IMR-90 (cell line): ENCODE results near the gene TBCD. TPM values are rescaled to one million over a fixed set of nuclear protein-coding genes. Genes with fewer than 3 reads are reported as not detected.
A peak's percentile ranks its signal among the peaks of the same experiment; 100 is the strongest.

ENCODE experiments used
- ATAC-seq: fragments of 200-7000 bp; cut with Tn5 transposase; 2 replicates; pipeline ENCODE4 v1.9.1; 2020; ENCODE audit warnings: low read depth, mild to moderate bottlenecking, moderate library complexity
- BruUV-seq: library from RNA; stranded (reverse); fragments of 400-500 nt; replicated peaks from 2 replicates; lab custom pipeline; 2021; lab: Mats Ljungman, UMichigan
- CTCF ChIA-PET: fragments of 300-600 bp; formaldehyde crosslinking; extraction: SDS; loops from one replicate; lab custom pipeline; 2021; ENCODE audit warnings: antibody characterized with exemption; lab: Yijun Ruan, JAX
- POLR2A ChIA-PET: fragments of 300-600 bp; sonication (Branson Sonifier 250); formaldehyde crosslinking; loops from one replicate; lab custom pipeline; 2022; ENCODE audit warnings: antibody characterized with exemption; ENCODE audit not compliant: unreplicated experiment; lab: Charles Lee
- DNase-seq: peaks from one replicate; pipeline ENCODE4 v3.0.0; 2013
- H2AFZ ChIP-seq: replicated peaks from 2 replicates; pipeline ENCODE3; 2013; ENCODE audit warnings: low read length, mild to moderate bottlenecking; ENCODE audit not compliant: poor library complexity
- H2AK5ac ChIP-seq: 2 replicates; pipeline ENCODE4 v1.6.1; 2013; ENCODE audit warnings: low read depth, low read length, inconsistent platforms
- H2AK9ac ChIP-seq: replicated peaks from 2 replicates; pipeline ENCODE3; 2013; ENCODE audit warnings: mild to moderate bottlenecking, low read depth, low read length, moderate library complexity; ENCODE audit not compliant: poor library complexity
- H2BK120ac ChIP-seq: 2 replicates; pipeline ENCODE4 v1.6.1; 2013; ENCODE audit warnings: low read depth, low read length, inconsistent platforms
- H2BK15ac ChIP-seq: 3 replicates; pipeline ENCODE4 v1.6.1; 2013; ENCODE audit warnings: low read depth, low read length, inconsistent platforms
- H2BK20ac ChIP-seq: 2 replicates; pipeline ENCODE4 v1.6.1; 2013; ENCODE audit warnings: low read depth, mild to moderate bottlenecking, inconsistent platforms, low read length, moderate library complexity
- H2BK5ac ChIP-seq: 2 replicates; pipeline ENCODE4 v1.6.1; 2013; ENCODE audit warnings: mild to moderate bottlenecking, low read depth, low read length, inconsistent platforms; ENCODE audit not compliant: poor library complexity, severe bottlenecking
- H3K14ac ChIP-seq: replicated peaks from 2 replicates; pipeline ENCODE4 v1.6.1; 2013; ENCODE audit warnings: low read depth, low read length, inconsistent platforms
- H3K18ac ChIP-seq: 2 replicates; pipeline ENCODE4 v1.6.1; 2013; ENCODE audit warnings: low read depth, low read length, control low read depth
- H3K23ac ChIP-seq: 2 replicates; pipeline ENCODE4 v1.6.1; 2013; ENCODE audit warnings: low read depth, low read length, inconsistent platforms
- H3K27ac ChIP-seq: 2 replicates; pipeline ENCODE4 v1.5.1; 2013; ENCODE audit warnings: mild to moderate bottlenecking, control low read depth, low read length; ENCODE audit not compliant: insufficient read depth
- H3K27me3 ChIP-seq: 2 replicates; pipeline ENCODE4 v1.6.1; 2013; ENCODE audit warnings: low read length; ENCODE audit not compliant: control insufficient read depth, insufficient read depth
- H3K36me3 ChIP-seq: 2 replicates; pipeline ENCODE4 v1.6.1; 2013; ENCODE audit warnings: low read length, mixed read lengths; ENCODE audit not compliant: control insufficient read depth, insufficient read depth
- H3K4ac ChIP-seq: 2 replicates; pipeline ENCODE4 v1.6.1; 2013; ENCODE audit warnings: low read depth, low read length, inconsistent platforms
- H3K4me1 ChIP-seq: 2 replicates; pipeline ENCODE4 v1.6.1; 2013; ENCODE audit warnings: low read length, mixed read lengths; ENCODE audit not compliant: control insufficient read depth, insufficient read depth
- H3K4me2 ChIP-seq: 2 replicates; pipeline ENCODE4 v1.6.1; 2013; ENCODE audit warnings: low read depth, mild to moderate bottlenecking, control low read depth, low read length, moderate library complexity
- H3K4me3 ChIP-seq: 2 replicates; pipeline ENCODE4 v1.5.1; 2013; ENCODE audit warnings: low read depth, mild to moderate bottlenecking, control low read depth, low read length, moderate library complexity; ENCODE audit not compliant: insufficient read depth
- H3K56ac ChIP-seq: 2 replicates; pipeline ENCODE4 v1.6.1; 2013; ENCODE audit warnings: low read length, inconsistent platforms; ENCODE audit not compliant: insufficient read depth; ENCODE audit errors: extremely low read depth
- H3K79me1 ChIP-seq, 2 experiments: 2 replicates each; pipeline ENCODE4 v1.6.1; 2013; ENCODE audit warnings: low read length in 2 of 2, inconsistent platforms in 1 of 2, low read depth in 1 of 2
- H3K9ac ChIP-seq: 2 replicates; pipeline ENCODE4 v1.6.1; 2013; ENCODE audit warnings: low read depth, low read length, control low read depth
- H3K9me1 ChIP-seq: 2 replicates; pipeline ENCODE4 v1.6.1; 2013; ENCODE audit warnings: low read length, inconsistent platforms; ENCODE audit not compliant: insufficient read depth
- H3K9me3 ChIP-seq: 2 replicates; pipeline ENCODE4 v1.6.1; 2013; ENCODE audit warnings: low read length; ENCODE audit not compliant: control insufficient read depth, insufficient read depth
- H4K20me1 ChIP-seq: 2 replicates; pipeline ENCODE4 v1.6.1; 2013; ENCODE audit warnings: low read length, inconsistent platforms; ENCODE audit not compliant: insufficient read depth
- H4K5ac ChIP-seq: 2 replicates; pipeline ENCODE4 v1.6.1; 2013; ENCODE audit warnings: mild to moderate bottlenecking, low read depth, low read length, control low read depth
- H4K8ac ChIP-seq, 2 experiments: 2 replicates each; pipeline ENCODE4 v1.6.1; 2013; ENCODE audit warnings: low read depth in 2 of 2, low read length in 2 of 2, control low read depth in 1 of 2, inconsistent platforms in 1 of 2
- H4K91ac ChIP-seq: 2 replicates; pipeline ENCODE4 v1.6.1; 2013; ENCODE audit warnings: low read depth, low read length, inconsistent platforms; ENCODE audit not compliant: insufficient read depth
- BHLHE40 ChIP-seq: fragments of 150-350 bp; IDR thresholded peaks from 2 replicates; pipeline ENCODE4 v1.6.1; 2016; ENCODE audit warnings: mild to moderate bottlenecking, low read depth, low read length
- CEBPB ChIP-seq: IDR thresholded peaks from 2 replicates; pipeline ENCODE4 v1.6.1; 2012; ENCODE audit warnings: low read depth, low read length, improper control_type of control experiment
- CHD1 ChIP-seq: IDR thresholded peaks from 2 replicates; pipeline ENCODE4 v1.6.1; 2012; ENCODE audit warnings: low read depth, low read length, improper control_type of control experiment
- CTCF ChIP-seq: conservative IDR thresholded peaks from 2 replicates; pipeline ENCODE4 v1.5.1; 2012; ENCODE audit warnings: mild to moderate bottlenecking, low read depth, low read length, improper control_type of control experiment
- ELK1 ChIP-seq: fragments of 150-350 bp; IDR thresholded peaks from 2 replicates; pipeline ENCODE4 v1.6.1; 2016; ENCODE audit warnings: low read depth, mild to moderate bottlenecking, low read length, moderate library complexity, borderline replicate concordance
- FOS ChIP-seq: fragments of 150-350 bp; IDR thresholded peaks from 2 replicates; pipeline ENCODE4 v1.6.1; 2016; ENCODE audit warnings: low read depth, low read length
- MAFK ChIP-seq: IDR thresholded peaks from 2 replicates; pipeline ENCODE4 v1.6.1; 2012; ENCODE audit warnings: low read depth, low read length, improper control_type of control experiment
- RCOR1 ChIP-seq: IDR thresholded peaks from 2 replicates; pipeline ENCODE4 v1.6.1; 2012; ENCODE audit warnings: mild to moderate bottlenecking, low read length, improper control_type of control experiment; ENCODE audit not compliant: insufficient replicate concordance
- USF2 ChIP-seq: fragments of 150-350 bp; IDR thresholded peaks from 2 replicates; pipeline ENCODE4 v1.6.1; 2017; ENCODE audit warnings: mild to moderate bottlenecking, antibody characterized with exemption, low read length, low read depth
- WGBS, 2 experiments: methylation state at CpG; one replicate each; pipeline versions ENCODE4 v1.1.5 to v1.1.7; 2013; ENCODE audit warnings: missing lambda C conversion rate in 2 of 2; ENCODE audit not compliant: insufficient read length in 1 of 2; ENCODE audit errors: extremely low coverage in 2 of 2; 5-methylcytosine and 5-hydroxymethylcytosine counted together
- dilution Hi-C: fragments of 300-500 bp; cut with HindIII; formaldehyde crosslinking; loops from one replicate; pipeline ENCODE4 v1.14.3; 2018; ENCODE audit warnings: low sequenced_read_pairs; ENCODE audit not compliant: unreplicated experiment
- in situ Hi-C: fragments of 300-500 bp; cut with MboI; formaldehyde crosslinking; loops from 3 replicates; pipeline ENCODE4 v1.14.3; 2019; ENCODE audit warnings: low sequenced_read_pairs, inconsistent platforms, mixed read lengths
- intact Hi-C: fragments of 100-400 bp; cut with micrococcal nuclease; formaldehyde crosslinking; loops from 2 replicates; pipeline ENCODE4 v1.10.0; 2022
- polyA plus RNA-seq, 3 experiments: library from polyadenylated mRNA; depleted of rRNA; stranded (reverse); fragments of >200 nt; gene quantifications; 2 replicates each; pipeline ENCODE4 v1.2.3, GENCODE V29; 2012; ENCODE audit warnings: low replicate concordance in 1 of 3
- total RNA-seq: library from RNA; depleted of rRNA; stranded (reverse); fragments of >200 nt; gene quantifications from 2 replicates; pipeline ENCODE4 v1.2.3, GENCODE V29; 2012

The TBCD gene
- total and polyA plus RNA-seq, 2 of the 4 experiments (the other 2 are of a cell fraction): 21.9 to 54.5 TPM

DNA sequence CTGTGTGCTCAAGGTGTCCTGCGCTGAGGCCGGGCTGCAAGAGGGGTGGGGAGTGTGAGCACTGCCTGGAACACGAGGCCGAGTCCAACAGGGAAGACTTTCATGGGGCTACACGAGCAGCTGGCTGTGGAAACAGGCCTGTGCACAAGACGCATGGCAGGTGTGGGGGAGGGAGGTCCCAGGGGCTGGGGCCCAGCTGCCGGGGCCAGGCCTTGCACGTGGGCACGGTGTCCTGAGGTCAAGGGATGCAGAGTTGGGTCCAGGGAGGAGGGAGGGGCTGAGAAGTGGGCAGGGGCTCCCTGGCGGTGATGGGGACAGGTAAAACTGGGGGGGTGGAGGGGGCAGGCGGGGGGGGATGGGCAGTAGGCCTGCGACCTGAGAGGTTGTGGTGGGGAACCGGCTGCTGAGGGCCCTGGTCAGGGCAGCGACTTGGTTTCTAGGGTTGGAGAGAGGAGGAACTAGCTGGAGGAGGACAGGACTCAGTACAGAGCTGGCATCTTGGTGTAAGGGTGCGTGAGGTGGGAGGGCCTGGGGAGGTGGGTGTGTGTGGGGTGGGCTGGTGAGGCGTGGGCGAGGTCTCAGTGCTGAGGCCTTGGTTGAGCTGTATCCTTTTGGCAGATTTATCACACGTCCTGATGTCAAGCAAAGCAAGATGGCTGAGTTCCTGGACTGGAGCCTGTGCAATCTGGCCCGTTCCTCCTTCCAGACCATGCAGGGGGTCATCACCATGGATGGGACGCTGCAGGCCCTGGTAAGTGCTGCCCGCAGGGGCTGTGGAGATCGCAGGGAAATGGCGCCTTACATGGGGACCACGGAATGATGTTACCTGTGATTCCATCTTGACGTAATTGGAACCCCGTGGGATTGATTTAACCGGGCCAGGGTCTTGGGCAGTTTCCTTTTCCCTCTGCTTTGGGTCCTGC, 29.4 kb downstream of the TBCD start:
- no peaks in the 10 kb centered on the region for H3K9me3 ChIP-seq
- no TSS peak for BruUV-seq
- H3K4me2 ChIP-seq: no peak overlapping the region
- no peak overlapping the region for H4K5ac ChIP-seq
- no peak overlapping the region for H2BK15ac ChIP-seq
- intact Hi-C loops: loop anchor here (1.0 to 5.0 kb wide), 3 partner anchors 96 to 182 kb away; no protein-coding TSS in a partner anchor
- no peak overlapping the region for H2BK120ac ChIP-seq
- ATAC-seq: peak; percentile 21
- H3K9me1 ChIP-seq: no peaks in the 10 kb centered on the region
- H3K4ac ChIP-seq: no peak overlapping the region
- no peak overlapping the region for H3K4me3 ChIP-seq
- H2AK9ac ChIP-seq: no peak overlapping the region
- ChIA-PET CTCF (interaction anchor here (0.6 to 1.0 kb wide), 3 partner anchors 13 to 149 kb away, joined by 3 to 5 read pairs (median 4); no protein-coding TSS in a partner anchor), POLR2A (interaction anchor here (0.5 kb wide), 1 partner anchor 34 kb away, joined by 7 read pairs; no protein-coding TSS in a partner anchor)
- H2AK5ac ChIP-seq: peak overlapping the region; percentile 37
- H2BK20ac ChIP-seq: no peak overlapping the region
- H3K79me1 ChIP-seq: peaks cover 0 to 38% of the 10 kb centered on the region in 2 experiments; a peak in 3 of 4 replicates
- H3K18ac ChIP-seq: no peak overlapping the region
- peaks cover 4% of the 10 kb centered on the region; the same call in 1 of the 2 replicates for H3K4me1 ChIP-seq
- H3K27me3 ChIP-seq: no peaks in the 10 kb centered on the region
- H3K9ac ChIP-seq: no peak overlapping the region
- in situ Hi-C loops: no loop called here
- H2AFZ ChIP-seq: no peak overlapping the region
- no peak overlapping the region for H4K91ac ChIP-seq
- H3K14ac ChIP-seq: no peak overlapping the region
- H4K8ac ChIP-seq: no peak overlapping the region
- peaks cover 15% of the 10 kb centered on the region for H3K36me3 ChIP-seq
- H3K56ac ChIP-seq: no peak overlapping the region
- no peak overlapping the region for H2BK5ac ChIP-seq
- peaks cover 14% of the 10 kb centered on the region for H4K20me1 ChIP-seq
- TF ChIP-seq CTCF (no peak), FOS (no peak), USF2 (no peak), ELK1 (no peak), RCOR1 (no peak), CHD1 (no peak), MAFK (no peak), CEBPB (no peak), BHLHE40 (no peak)
- dilution Hi-C loops: no loop called here
- WGBS, 2 experiments: 88% methylated on average over 14 of the region's 27 CpGs; no CpG with 5 or more reads in 1 of the 2 experiments
- DNase-seq: no peak
- H3K23ac ChIP-seq: no peak overlapping the region
- H3K27ac ChIP-seq: no peak overlapping the region
